ENCODE data around the gene ZNF710.

DNA sequence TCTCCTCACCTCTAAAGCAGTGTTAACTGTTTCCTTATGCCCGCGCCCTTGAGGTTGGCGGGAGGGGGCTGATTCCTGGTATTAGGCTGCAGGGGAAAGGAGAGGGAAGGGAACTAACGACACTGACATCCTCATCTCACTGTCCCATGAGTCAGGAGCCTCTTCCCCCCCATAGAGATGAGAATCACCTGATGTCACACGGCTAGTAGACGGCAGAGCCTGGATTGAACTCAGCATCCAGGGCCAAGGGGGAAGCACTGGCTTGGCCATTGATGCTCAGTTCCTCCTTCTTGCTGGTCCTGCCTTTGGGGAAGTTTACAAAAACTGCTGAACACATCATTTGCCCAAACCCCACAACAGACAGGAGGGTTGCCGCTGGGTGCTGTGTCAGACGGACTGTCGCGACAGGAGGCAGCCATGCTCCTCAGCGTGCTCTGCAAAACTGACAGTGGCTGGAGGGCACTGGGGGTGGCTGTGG, 62.7 kb downstream of the ZNF710 start:
- TF ChIP-seq POLR2A (IDR thresholded peaks at IDR 0.05) (no peak), EP300 (IDR thresholded peaks at IDR 0.05) (no peak)
